Bronchial epithelial cell (primary cell): Measurements from ENCODE around the gene NMT1. TPM values are rescaled to one million over a fixed set of nuclear protein-coding genes. Genes with fewer than 3 reads are reported as not detected.

ENCODE experiments used
- DNase-seq: peaks from one replicate; pipeline ENCODE4 v3.0.0-alpha.2; 2010; ENCODE audit warnings: low read depth
- FAIRE-seq: peaks from 2 replicates; lab custom pipeline; 2011; peaks lifted over from hg19 to GRCh38; lab: Jason Lieb, UNC
- H3K27me3 ChIP-seq: 2 replicates; pipeline ENCODE4 v1.5.1; 2011; ENCODE audit warnings: low read length; ENCODE audit not compliant: control insufficient read depth, insufficient read depth
- H3K36me3 ChIP-seq: 2 replicates; pipeline ENCODE4 v1.5.1; 2011; ENCODE audit warnings: low read length; ENCODE audit not compliant: control insufficient read depth, insufficient read depth
- H3K4me3 ChIP-seq: 2 replicates; pipeline ENCODE4 v1.5.1; 2011; ENCODE audit warnings: mild to moderate bottlenecking, low read depth, low read length, control low read depth
- total RNA-seq: library from RNA; depleted of rRNA; stranded (reverse); fragments of >200 nt; gene quantifications from 2 replicates; pipeline ENCODE4 v1.2.1, GENCODE V29; 2014
- TF ChIP-seq, protein P1 (sequence below): IDR thresholded peaks from 2 replicates; pipeline ENCODE4 v1.5.1; 2011; ENCODE audit warnings: mild to moderate bottlenecking, moderate library complexity, low read length, control low read depth, inconsistent platforms; ENCODE audit not compliant: insufficient read depth, severe bottlenecking

NMT1 gene
- total RNA-seq, 1 donor from 2014 or later, result 54.2 TPM

DNA sequence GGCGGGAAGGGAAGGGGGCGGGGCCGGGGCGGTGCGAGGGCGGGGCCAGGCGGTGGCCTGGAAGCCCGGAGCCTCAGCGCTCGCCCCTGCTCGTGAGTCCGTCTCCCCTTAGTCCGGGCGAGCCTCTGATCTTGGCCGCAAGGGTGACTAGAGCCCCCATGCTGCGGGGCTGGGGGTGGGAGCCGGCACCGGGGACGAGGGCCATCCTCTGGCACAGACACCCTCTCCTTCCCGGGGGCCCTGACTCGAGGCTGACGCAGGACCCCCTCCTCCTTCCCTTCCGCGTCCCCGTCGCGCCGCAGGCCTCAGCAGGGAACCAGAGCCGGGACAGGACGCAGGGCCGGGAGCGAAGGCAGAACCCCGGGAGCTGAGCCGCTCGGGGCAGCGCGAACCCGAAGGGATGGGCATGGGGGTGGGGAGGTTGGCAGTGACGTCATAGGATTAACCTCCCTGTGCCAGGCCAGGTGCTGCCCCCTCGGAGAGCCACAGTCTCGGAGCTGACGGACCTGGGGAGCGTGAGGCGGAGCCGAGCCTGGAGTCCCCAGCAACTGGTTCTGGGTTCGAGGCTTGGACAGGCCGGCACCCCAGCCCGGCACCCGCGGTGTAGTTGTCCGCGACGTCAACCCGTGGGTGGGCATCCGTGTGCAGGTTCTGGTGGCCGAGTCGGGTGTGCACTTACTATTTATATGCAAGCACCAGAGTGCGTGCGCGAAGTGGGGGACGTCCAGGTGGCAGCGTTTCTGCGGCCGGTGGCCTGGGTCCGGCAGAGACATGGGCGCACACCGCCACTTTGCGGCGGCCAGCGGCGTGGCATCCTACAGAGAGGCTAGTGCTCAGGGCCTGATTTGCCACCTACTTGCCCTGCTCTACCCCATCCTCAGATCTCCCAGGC lies 71.7 kb downstream of the NMT1 start:
- DNase-seq, result peak; percentile 56
- FAIRE-seq, result no peak

DNA sequence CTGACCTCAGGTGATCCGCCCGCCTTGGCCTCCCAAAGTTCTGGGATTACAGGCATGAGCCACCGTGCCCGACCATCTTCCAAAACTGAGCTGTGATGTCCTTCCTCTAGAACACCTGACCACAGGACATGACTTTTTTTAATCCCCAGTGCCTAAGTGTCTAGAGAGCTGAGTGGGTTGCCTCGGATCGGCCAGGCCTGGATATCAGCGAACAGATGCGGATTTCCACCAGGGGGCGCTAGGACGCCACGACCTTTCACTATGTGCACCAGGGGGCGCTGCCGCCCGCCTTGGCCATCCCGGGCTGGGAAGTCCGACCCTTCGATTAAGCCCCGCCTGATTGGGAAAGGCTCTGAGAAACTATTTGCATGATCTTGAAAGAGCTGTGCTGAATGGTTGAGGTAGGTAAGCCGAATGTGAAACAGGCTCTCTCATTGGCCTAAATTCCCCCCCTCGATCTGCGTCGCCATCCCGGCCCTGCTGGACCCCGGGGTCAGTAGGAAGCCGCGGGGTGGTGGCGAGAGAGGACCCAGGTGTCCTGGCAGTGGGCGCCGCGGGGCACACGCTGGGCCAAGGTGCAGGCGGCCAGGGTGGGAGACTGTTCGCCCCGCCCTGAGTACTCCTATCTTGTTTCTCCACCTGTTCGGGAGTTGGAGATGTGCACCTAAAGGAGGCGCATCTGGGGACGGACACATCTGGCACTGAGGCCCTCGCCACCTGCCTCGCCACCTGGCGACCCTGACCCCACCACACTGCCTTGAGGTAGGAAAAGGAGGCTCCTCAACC lies 74.3 kb downstream of the NMT1 start, which contains the start of gene ACBD4:
ACBD4 (plus strand) TSS at position 496 of the 786 bp plus-strand sequence. CDS start 458 bp downstream, outside the sequence.
- Histone ChIP-seq H3K36me3 (no peaks in the 10 kb centered on the region), H3K27me3 (no peaks in the 10 kb centered on the region), H3K4me3 (peak within 1 kb of the TSS; percentile 44)
- peak; percentile 50 for FAIRE-seq
- peak; percentile 93 for DNase-seq
- TF ChIP-seq, protein P1, sequence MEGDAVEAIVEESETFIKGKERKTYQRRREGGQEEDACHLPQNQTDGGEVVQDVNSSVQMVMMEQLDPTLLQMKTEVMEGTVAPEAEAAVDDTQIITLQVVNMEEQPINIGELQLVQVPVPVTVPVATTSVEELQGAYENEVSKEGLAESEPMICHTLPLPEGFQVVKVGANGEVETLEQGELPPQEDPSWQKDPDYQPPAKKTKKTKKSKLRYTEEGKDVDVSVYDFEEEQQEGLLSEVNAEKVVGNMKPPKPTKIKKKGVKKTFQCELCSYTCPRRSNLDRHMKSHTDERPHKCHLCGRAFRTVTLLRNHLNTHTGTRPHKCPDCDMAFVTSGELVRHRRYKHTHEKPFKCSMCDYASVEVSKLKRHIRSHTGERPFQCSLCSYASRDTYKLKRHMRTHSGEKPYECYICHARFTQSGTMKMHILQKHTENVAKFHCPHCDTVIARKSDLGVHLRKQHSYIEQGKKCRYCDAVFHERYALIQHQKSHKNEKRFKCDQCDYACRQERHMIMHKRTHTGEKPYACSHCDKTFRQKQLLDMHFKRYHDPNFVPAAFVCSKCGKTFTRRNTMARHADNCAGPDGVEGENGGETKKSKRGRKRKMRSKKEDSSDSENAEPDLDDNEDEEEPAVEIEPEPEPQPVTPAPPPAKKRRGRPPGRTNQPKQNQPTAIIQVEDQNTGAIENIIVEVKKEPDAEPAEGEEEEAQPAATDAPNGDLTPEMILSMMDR, result peak; percentile 100

More for the DNA sequence above, 71.7 kb downstream of the NMT1 start:
- TF ChIP-seq, protein P1, result peak; percentile 97
- H3K4me3 ChIP-seq, result peak overlapping the region; percentile 86
- no peaks in the 10 kb centered on the region for H3K36me3 ChIP-seq
- no peaks in the 10 kb centered on the region for H3K27me3 ChIP-seq

DNA sequence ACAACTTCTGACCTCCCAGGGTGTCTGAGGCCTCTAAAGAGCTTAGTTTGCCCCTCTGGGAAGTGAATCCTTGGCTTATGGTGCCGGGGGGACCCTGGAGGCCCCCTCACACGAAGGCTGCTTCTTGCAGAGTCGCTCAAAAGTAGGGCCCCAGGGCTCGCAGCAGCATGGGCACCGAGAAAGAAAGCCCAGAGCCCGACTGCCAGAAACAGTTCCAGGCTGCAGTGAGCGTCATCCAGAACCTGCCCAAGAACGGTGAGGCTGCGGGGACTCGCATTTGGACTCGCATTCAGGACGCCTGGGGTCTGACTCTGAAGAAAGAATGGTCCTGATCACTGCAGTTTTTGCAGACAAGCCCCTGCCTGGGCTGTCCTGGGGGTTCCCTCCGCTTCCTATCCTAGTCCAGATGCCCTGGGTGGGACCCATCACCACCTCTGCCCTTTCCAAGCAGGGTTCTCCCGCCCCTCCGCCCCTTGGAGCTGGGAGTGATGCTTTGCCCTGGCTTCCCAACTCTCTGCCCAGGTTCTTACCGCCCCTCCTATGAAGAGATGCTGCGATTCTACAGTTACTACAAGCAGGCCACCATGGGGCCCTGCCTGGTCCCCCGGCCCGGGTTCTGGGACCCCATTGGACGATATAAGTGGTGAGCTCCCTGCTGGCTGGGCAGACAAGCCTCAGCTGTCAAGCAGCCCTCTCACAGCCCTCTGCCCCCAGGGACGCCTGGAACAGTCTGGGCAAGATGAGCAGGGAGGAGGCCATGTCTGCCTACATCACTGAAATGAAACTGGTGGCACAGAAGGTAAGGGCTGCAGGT lies 75.1 kb downstream of the NMT1 start:
- Histone ChIP-seq H3K36me3 (no peaks in the 10 kb centered on the region), H3K27me3 (no peaks in the 10 kb centered on the region), H3K4me3 (peak overlapping the region; percentile 44)
- no peak for FAIRE-seq
- TF ChIP-seq, protein P1, result no peak
- DNase-seq, result no peak

DNA sequence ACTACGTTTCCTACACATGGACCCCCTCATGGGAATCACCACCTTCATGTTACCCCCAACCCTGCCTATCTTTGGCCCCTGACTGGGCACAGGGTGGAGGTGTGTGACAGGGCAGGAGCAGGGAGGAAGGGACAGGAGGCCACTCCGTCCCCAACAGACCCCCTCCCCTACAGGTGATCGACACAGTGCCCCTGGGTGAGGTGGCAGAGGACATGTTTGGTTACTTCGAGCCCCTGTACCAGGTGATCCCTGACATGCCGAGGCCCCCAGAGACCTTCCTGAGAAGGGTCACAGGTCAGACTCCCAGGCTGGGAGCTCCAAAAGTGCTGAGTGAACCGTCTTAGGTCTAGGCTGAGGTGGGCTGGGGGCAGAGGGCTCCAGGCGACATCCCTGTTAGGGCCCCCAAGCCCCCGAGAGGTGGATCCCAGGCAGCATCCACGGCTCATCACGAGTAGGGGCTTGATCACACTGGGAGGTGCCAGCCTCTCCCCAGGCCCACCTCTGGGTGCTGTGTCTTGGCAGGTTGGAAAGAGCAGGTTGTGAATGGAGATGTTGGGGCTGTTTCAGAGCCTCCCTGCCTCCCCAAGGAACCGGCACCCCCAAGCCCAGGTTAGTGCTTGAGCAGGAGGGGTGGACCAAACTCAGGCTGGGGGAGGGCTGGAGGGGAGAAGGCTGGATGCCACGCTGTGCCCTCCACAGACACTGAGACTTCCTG lies 75.9 kb downstream of the NMT1 start:
- FAIRE-seq, result no peak
- TF ChIP-seq, protein P1, result no peak
- no peaks in the 10 kb centered on the region for H3K36me3 ChIP-seq
- H3K27me3 ChIP-seq, result no peaks in the 10 kb centered on the region
- DNase-seq, result no peak
- H3K4me3 ChIP-seq, result no peak overlapping the region
